Measurements from ENCODE around the gene ST14.

Gene ST14

DNA sequence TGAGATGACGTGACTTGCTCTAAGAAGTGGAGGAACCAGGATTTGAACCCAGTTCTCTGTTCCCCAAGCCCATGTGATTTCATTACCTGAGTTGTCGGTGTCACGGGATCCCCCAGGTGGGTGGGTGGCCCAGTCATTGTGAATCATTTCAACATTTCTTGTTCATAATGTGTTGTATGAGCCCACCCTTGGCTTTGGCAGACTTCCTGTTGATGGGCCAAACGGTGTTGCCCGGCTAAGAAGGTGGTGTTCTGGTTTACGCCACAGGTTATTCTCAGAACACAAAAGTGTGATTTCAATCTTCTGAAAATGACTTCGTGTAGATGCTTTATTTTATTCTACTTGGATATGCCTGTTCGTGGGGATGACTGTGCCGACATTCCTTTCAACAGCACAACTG is 21.6 kb upstream of the ST14 start:
- DNase-seq, result no peak

DNA sequence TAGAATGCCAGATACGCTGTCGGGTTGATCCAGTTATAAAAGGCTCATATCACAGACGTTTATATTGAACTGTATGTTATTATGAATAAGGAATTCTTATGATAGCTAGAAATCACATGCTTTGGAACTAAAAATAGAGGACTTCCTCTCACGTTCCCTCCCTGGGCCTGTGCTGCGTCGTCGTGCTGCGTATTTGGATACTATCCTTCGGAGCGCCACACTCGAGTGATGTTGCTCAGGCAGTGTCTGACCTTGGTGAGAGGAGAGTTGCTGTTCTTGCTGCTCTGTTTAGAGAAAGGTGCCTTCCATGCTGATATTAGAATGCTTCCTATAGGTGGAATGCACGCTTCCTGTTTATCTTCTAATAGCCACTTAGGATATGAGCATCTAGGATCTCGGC is 20.2 kb upstream of the ST14 start:
- DNase-seq, result no peak

DNA sequence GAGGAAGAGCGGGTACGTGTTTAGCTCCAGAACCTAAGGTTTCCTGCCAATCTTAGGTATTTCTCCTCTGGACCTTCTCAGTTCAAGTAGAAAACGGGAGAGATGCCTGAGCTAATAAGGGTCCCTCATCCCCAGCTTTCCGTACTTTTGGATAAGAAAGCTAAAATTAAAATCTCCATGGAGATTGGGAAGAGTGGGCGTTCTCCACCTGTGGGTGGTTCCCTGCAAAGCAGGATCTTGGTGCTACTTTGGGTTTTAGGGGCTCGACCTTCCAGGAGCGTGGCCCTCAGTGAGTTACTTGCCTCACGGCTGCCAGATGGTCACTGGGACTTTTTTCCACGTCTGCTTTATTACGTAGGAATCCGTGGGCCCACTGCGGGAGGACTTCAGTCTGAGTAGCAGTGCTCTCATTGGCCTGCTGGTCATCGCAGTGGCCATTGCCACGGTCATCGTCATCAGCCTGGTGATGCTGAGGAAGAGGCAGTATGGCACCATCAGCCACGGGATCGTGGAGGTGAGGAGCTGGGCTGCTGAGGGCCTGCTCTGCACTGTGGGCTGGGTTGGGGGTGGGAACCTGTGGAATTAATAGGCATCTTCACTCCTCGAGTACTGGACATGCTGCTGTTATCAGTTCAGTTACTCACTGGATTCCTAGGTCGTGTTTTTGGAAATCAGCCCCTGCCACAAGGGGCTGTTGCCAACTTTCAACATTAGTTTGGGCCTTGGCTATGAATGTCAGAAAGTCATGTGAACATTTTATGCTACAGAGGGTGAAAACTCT is 17.8 kb upstream of the ST14 start:
- no peak for DNase-seq

DNA sequence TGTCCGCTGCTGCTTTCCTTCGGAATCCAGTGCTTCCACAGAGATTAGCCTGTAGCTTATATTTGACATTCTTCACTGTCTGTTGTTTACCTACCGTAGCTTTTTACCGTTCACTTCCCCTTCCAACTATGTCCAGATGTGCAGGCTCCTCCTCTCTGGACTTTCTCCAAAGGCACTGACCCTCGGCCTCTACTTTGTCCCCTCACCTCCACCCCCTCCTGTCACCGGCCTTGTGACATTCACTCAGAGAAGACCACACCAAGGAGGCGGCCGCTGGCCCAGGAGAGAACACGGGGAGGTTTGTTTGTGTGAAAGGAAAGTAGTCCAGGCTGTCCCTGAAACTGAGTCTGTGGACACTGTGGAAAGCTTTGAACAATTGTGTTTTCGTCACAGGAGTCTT is 15.4 kb upstream of the ST14 start:
- DNase-seq, result no peak

DNA sequence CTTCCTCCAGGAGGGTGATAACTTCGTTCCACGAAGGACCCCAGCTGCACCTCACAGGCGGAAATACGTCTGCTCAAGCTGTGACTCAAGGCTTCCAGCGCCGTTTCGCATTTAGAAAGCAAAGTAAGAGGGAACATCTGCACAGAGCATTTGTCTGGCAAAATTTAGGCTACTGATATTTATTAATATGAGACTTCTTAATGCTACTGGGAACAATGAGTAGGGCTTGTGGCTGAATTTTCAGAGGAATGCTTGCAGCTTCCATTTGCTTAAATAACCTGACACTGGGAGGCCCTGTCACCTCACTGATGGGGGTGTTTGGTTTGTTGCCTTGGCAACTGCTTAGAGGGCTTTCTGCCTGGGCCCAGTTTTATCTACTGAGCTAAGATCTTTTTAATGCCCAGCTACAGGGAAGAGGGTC is 14.7 kb upstream of the ST14 start:
- DNase-seq, result no peak

DNA sequence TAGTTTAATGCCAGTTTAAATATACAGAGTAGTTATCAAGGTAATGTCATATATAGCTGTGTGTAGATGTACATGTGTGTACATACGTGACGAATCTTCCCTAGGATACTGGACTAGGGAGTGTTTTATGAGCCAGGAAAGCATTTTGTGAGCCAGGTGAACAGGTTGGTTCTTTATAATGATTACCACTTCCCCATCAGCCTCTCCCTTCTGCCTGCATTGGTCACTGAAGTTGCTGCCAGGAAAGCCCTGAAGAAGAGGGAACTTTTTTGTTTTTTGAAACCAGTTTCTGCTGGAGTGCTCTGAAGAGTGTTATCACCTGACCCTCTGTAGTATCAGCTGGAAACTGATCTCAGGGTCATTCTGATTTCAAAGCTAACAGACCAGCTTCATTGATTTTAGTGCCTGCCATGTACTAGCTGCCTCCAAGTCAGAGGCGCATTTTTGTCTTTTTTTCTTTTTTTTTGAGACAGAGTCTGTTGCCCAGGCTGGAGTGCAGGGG is 14.2 kb upstream of the ST14 start:
- no peak for DNase-seq

DNA sequence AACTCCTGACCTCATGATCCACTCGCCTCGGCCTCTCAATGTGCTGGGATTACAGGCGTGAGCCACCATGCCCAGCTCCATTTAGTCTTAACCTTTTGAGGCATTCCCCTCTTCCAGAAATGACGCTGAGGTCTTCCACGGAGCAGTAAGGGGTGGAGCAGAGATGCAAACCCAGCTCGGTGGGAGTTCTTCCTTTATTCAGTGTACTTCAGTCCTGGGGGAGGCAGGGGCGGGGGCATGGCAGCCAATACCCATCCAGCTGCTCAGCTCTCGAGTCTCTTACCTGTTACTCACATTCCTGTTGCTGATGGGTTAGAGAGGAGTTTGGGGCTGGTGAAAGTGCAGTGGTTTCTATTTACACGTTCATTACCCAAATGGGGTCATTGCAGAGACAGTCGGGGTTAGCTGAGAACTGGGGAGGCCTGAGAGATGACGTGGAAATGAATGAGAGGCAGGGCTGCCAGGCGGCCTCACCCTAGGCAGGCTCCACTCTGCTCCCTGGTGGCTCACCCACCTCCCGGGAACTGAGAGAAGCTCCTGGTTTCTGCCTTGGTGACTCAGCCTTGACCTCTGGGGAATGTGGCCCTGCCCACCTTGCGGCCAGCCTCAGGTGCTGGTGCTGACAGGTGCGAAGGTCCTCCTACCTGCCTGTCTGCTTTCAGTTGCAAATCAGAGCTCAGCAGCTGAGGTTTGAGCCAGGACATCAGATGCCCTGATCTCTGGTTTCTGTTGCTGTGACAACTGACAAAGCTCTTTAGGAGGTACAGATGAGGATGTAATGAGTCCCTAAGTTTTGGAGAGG is 13.4 kb upstream of the ST14 start:
- no peak for DNase-seq

DNA sequence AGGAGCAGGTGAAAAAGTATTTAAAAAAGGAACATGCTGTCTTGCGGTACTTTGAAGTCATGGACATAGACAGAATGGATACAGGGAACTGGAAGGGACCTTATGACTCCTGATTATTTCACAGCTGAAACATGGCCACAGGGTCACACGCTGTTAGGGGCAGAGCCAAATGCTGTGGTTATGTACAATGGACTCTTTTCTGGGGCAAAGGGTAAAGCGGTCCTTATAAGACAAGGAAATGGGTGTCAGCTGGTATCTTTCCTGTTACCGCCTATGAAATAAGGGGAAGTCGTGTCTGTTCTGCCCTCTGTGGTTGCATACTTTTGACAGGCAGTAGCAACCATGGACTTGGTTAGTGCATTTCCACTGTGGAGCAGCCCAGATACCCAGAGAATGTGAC is 12.8 kb upstream of the ST14 start:
- no peak for DNase-seq

DNA sequence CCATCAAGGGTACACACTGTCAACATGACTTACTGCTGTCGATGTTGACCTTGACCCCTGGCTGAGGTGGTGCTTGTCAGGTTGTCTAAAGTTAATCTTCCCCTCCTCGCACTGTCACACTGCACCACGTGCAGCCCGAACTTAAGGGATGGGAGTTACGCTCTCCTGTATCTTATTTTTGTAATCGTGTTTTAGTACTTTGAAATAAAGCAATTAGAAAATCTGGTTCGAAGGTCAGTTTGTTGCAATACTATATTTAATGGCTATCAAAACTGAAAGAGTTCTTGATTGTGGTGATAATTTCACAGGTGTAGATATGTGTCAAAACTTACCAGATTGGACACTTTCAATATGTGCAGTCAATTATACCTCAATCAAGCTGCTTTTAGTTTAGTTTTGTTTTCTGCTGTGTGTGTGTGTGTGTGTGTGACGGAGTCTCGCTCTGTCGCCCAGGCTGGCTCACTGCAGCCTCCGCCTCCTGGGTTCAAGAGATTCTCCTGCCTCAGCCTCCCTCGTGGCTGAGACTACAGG is 10.7 kb upstream of the ST14 start:
- DNase-seq, result no peak

DNA sequence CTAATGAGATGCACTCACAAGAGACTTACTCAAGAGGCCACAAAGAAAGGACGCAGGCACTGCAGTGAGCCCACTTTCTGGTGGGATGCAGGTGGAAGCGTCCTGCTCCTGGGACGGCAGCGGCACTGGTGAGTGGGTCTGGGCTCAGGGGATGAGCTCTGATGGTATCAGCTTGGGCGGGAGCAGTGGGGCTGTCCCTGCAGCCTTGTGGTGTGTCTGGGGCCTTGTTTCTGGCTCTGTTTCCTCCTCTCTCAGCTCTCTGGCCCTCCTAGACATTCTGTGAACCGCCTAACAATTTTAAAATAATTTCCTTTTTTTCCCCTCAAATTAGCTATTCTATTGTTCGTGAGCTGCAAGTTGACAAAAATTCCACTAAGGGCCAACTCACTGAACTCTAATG is 8.8 kb upstream of the ST14 start:
- DNase-seq, result no peak

DNA sequence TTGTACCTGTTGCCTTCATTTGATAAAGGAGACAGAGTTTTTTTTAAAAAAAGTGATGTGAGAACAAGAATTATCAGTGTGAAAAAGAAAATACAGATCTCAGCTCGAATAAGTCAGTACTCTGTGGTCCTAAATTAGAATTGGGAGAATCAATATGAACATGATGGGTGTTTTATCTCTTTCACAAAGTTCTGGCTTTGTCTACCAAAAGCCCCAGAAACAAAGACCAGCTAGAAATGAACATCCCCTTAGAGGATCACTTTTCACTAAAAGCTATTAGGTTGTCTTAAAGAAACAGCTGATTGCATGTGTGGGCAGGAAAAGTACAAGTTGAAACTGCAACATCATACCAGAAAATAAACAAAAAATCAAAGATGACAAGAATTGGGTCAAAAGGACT is 8.4 kb upstream of the ST14 start:
- DNase-seq, result no peak

DNA sequence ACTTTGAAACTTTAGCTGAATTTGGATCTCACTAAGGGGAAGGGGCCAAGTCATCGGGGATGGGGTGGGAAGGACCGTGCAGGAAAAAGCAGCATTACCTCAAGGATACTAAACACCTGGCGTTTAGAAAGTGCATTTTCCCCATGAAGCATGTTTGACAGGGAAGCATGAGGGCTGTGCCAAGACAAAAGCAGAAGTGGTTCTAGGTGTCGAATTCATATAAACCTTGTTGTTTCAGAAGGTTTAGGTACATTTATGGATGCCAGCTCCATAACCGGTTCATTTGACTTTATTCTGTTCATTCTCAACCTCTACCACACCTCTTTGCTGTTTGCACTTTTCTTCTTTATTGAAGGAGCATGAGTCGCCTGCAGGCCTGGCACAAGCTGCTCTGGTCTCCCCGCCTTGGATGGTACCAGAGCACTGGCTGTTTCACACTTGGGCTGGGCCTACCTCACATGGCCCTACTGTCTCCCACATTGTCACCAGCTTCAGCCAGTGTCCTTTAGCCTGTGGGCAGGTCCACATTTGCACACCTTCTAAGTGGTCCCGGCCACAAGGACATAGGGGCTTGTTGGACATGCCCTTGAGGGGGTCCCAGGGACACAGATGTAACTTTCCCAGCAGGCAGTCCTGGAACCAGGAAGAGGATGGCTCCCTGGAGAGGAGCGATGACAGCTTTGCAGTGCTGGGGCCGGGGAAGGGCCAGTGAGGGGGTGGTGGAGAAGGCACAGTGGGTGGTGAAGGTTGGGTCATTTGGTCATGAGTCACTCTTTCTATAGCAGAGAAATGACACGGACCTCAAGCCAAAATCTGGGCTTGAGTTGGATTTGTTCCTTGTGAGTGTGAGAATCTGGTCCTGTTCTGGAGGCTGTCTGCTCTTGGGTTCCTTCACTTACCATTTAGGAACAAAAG is 3.2 kb upstream of the ST14 start:
- DNase-seq, result peak; percentile 41

DNA sequence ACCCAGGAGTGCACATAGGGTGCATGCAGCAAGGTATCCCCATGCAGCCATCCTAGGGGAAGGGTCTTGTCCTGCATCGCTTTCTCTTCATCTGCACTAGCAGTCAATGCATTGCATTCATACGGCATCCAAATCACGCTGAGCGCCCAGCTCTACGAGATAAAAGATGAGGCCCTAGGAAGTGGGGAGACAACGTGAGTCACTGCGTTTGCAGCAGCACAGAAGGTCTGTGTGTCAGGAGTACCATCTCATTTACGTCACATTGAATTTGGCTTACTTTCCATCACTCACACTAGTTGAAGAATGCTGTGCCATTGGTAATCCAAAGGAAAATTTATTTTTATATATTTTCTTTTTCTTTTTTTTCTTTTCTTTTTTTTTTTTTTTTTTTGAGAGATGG is 2.5 kb upstream of the ST14 start:
- no peak for DNase-seq

DNA sequence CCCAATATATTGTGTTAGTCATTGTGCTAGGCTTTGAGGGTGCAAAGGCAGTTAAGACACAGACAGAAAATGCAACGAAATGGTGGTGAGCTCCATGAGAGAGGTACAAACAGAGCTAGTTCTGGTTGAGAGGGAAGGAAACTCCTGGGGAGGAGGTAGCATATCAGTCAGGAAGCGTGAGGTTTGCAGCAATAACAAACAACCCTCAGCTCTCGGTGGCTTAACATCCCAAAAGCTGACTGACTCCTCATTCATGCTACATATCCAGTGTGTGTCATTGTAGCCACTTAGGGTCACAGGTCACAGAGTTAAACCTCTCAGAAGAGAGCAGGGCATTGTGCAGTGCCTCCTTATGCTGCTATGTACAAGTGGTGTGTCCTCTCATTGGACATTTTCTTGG is 1.7 kb upstream of the ST14 start:
- DNase-seq, result no peak

DNA sequence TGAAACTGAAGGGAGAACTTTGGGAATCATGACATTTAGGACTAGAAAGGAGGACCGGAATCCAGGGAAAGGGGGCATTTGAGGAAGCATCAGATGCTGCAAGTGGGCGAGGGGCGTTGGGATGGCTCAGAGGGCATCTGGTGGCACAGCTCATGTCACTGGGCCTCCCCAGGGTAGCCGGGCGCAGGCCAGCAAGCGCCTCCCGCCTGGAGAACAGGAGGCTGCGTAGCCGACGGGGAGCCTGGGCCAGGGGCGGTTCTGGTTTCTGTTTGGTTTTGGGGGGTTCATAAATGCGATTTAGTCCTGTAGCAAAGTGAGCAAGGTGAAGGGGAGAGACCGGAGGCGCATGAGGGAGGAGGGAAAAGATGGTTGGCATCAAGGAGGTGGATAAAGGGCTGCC is 443 bp upstream of the ST14 start:
- DNase-seq, result no peak

DNA sequence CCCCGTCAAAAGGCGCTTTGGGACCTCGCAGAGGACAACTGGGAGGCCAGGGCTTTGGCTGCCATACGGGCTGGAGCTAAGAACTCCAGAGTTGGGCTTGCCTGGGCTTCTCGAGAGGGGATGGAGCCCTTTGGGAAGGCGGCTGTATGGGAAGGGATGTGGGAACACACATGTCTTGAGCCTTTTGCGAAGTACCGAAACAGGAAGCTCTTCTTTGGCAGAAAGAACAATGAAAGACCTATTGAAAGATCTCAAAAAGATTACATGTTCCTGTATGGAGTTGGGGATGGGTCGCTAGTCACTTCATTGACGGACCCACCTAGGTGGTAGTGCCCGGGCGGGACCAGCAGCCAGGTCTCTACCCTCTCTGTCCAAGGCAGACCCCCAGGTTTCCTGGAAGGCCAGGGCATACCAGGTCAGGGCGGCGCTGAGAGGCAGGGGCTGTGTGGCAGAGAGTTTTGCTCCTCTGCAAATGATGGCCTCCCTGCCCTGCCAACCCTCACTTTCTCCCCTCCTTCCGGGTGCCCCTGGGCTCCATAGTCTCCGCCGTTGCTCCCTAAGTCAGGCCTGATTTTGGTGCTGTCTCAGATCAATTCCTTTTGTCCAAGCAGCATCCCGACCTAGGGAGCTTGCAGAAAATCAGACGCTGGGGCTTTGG is 1.0 kb downstream of the ST14 start:
- DNase-seq, result no peak

DNA sequence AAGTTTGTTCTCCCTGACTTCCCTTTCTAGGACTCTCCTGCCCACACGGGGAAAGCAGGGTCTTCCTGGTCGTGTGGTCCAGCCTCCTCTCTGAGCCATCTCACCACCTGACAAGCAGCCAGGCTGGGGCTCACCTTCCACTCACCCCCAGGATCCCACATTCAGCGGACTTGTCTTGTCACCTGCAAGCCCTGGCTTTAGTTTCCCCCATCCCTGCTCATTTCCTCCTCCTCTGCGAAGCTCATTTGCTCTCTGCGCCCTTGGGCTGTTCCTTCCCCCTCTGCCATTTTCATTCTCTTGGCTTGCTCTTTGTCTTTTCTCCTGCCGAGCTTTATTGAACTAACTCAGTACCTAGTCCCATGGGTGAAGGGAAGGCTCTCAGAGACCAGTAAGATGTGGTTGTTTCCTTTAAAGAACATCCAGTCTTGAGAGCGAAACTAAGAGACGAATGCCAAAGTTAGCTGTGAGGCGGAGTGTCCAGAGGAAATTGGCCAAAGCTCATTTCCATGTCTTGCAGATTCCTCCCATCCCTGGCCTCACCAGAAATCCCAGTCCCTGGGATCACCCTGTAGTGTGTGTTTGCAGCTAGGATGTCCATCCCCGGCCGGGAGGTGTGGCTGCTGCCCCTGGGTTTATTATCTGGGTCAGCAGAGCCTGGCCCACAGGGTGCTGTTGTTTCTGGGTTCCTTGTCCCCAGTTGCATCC is 2.0 kb downstream of the ST14 start:
- DNase-seq, result no peak

DNA sequence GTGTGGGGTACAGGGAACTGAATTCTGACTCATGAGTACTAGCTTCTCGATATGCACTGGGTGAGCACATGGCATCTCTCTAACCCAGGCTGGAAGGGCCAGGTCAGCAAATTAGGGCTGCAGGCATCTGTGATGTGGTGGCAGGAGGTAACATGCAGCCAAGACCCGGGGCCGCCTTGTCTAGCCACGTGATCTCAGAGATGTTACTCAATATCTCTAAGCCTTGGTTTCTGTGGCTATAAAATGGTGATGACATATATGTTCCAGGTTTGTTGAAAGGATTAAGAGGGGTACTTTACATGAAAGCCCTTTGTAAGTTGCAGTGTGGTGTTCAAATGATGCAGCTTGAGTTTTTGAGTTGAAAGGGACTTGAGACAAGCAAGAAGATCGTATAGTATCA is 3.2 kb downstream of the ST14 start:
- peak; percentile 22 for DNase-seq

DNA sequence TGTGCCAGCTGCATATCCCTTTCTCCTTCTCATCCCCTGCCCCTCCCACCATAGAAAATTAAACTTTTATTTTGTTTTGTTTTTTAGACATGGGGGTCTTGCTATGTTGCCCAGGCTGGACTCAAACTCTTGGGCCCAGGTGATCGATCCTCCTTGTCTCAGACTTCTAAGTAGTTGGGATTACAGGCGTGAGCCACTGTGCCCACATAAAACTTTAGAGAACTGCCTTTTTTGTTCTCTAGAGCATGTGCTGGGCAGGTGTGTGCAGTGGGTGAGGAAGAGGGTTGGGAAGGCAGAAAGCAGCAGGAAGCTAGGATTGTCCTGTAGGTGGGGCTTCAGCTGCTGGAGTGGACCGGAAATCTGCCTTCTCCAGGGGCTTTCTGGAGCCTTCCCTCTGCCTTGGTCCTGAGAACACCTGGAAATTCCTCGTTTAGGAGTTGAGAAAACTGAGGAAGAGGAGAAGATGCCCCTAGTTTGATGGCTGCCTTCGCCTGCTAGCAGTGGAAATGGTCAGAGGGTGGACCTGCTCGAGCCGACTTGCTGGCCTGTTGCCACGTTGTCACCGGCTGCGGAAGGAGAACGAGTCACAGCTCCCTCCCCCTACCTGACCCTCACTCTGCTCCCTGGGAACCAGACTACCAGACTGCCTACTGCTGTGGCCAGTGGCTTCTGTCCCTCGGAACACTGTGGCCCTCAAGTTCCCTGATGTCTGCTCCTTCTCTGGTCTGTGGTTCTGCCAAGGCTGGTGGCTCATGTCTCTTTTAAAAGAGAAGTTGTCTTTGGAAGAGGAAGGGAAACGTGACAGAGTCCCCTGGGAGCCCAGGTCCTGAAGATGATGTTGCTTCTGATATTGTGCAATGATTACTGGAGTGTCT is 4.0 kb downstream of the ST14 start:
- no peak for DNase-seq

DNA sequence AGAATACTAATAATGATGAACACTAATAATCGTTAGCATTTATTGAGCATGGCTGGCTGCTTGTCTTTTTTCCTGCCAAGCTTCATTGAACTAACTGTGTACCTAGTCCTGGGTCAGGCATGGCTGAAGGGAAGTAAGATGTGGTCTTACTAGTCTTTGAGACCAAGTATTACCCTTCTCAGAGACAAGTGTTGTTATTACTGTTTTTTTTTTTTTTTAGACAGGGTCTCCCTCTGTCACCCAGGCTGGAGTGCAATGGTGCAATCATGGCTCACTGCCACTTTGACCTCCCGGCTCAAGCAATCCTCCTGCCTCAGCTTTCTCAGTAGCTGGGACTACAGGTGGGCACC is 4.6 kb downstream of the ST14 start:
- no peak for DNase-seq

All from EL (cell line).